Peyer's patch (tissue), 4 donors: ENCODE results near the gene UBTF.

Experiments
- POLR2A ChIP-seq, 2 donors: fragments of 450-650 bp; IDR thresholded peaks; one replicate each; pipeline ENCODE4 v1.5.1; 2017; ENCODE audit warnings: antibody characterized with exemption in 2 of 2, mild to moderate bottlenecking in 2 of 2, moderate library complexity in 2 of 2
- TF ChIP-seq, protein P1 (sequence below), 6 experiments: fragments of 450-650 bp in 4 of 6; fragments of 200-600 bp in 2 of 6; sonication (generic) in 1 of 6; IDR thresholded peaks; one replicate each; pipeline ENCODE4 v1.5.1; 2017 to 2019; ENCODE audit warnings: antibody characterized with exemption in 6 of 6, mild to moderate bottlenecking in 3 of 6, moderate library complexity in 1 of 6

DNA sequence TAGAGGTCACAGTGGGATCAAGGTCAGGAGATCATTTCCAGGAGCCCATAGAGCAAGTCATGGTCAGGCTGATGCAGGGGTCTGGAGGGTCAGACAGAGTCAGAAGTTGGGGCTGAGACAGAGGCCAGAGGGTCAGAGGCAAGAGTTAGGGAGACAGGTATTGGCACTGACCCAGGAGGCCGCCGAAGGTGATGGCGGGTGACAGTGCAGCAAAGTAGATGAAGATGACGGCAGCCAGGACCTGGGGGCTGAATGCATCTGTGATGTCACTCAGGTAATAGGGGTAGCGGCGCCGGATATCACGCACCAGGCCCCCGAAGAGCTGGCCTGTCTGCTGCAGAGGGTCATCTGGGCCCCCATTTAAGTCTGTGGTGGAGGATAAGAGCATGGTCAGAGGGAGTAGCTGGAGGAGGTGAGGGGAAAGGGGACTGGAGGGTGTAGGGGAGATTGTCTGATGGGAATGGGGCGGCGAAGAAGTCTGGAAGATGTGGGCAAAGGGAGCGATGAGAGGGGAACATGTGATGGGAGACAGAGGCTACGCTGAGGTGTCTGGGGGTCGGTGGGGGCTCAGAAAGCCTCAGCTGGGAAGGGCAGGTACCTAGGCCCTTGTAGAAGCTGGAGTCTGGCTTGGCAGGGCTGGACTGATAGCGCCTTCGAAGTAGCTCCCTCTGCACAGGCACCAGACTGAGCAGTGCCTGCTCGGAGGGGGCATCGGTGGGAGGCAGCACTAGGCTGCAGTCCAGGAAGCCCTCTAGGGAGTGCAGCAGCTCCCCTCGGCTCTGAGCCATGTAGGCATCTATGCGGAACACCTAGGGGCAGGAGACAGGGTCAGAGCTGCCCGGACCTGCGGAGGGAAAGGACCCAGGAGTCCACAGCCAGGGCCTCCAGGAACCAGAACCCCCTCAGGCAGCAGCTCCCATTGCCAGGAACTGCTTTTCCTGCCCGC lies 38.6 kb upstream of the UBTF start:
- TF ChIP-seq, protein P1, sequence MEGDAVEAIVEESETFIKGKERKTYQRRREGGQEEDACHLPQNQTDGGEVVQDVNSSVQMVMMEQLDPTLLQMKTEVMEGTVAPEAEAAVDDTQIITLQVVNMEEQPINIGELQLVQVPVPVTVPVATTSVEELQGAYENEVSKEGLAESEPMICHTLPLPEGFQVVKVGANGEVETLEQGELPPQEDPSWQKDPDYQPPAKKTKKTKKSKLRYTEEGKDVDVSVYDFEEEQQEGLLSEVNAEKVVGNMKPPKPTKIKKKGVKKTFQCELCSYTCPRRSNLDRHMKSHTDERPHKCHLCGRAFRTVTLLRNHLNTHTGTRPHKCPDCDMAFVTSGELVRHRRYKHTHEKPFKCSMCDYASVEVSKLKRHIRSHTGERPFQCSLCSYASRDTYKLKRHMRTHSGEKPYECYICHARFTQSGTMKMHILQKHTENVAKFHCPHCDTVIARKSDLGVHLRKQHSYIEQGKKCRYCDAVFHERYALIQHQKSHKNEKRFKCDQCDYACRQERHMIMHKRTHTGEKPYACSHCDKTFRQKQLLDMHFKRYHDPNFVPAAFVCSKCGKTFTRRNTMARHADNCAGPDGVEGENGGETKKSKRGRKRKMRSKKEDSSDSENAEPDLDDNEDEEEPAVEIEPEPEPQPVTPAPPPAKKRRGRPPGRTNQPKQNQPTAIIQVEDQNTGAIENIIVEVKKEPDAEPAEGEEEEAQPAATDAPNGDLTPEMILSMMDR (IDR thresholded peaks at IDR 0.05): no peak
- TF ChIP-seq POLR2A (IDR thresholded peaks at IDR 0.05): no peak
